NCI-H146 treated with DMSO at 0.1 percent for 48 hours (cell line): ENCODE data around the gene PTPRA.

Experiments
- DNase-seq: peaks from one replicate; lab custom pipeline; 2025; ENCODE audit not compliant: unreplicated experiment; lab: John Stamatoyannopoulos, UW

Gene PTPRA

DNA sequence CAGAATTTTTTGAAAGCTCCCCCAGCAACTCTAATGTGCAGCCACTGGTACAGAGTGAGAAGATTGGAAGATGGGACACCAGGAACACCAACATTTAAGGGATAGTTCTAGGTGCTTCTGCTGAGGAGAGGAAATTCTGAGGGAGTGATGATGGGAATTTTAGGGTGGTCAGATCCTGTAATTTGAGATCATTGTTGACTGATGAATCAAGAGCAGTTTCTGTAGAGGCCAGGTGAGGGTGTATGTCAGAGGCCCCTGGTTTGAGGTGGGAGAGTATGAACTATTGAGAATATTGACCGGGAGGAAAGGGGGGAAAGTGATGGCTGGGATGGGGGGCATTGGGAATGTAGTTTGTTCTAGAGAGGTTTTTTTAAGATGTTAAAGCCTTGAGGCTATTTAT lies 47.2 kb downstream of the PTPRA start:
- no peak for DNase-seq

DNA sequence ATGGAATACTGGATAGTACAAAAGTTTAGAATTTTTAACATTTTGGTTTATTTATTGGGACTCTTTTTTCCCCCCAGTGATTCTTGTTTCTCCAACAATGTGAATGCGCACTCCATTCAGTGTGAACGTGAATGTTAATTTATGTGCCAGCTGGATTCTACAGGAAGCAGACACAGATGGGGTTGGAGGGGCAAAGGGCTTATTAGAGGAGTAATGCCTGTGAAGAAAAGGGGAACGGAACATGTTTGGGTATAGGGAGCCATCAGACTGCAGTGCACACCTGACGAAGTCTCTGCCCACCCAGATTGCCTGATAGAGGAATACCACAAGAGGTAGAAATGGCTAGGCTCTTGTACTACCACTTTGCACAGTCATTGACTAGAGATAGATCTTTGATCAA lies 48.2 kb downstream of the PTPRA start:
- DNase-seq, result no peak

DNA sequence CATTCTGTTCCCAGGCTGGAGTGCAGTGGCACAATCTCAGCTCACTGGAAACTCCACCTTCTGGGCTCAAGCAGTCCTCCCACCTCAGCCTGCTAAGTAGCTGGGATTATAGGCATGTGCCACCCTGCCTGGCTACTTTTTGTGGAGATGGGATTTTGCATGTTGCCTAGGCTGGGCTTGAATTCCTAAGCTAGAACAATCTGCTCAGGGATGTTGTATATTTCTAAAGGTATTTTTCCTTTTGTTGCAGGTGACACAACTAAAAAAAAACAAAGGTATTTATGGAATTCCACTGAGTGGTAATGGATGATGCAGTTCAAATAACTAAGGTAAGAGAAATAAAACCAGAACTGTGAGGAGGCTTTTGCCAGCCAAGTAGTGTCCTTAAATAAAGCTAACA lies 49.7 kb downstream of the PTPRA start:
- no peak for DNase-seq

DNA sequence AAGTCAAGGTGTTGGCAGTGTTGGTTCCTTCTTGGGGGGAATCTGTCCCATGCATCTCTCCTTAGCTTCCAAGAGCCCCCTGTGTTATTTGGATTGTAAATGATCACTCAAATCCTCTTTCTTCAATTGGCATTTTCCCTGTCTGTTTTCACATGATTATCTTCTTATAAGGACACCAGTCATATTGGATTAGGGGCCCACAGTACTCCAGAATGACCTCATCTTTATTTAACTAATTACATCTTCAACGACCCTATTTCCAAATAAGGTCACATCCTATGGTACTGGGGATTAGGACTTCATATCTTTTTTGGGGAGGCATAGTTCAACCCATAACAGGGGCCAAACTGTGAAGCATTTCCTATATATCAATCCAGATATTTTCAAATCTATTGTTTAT lies 57.3 kb downstream of the PTPRA start:
- no peak for DNase-seq

DNA sequence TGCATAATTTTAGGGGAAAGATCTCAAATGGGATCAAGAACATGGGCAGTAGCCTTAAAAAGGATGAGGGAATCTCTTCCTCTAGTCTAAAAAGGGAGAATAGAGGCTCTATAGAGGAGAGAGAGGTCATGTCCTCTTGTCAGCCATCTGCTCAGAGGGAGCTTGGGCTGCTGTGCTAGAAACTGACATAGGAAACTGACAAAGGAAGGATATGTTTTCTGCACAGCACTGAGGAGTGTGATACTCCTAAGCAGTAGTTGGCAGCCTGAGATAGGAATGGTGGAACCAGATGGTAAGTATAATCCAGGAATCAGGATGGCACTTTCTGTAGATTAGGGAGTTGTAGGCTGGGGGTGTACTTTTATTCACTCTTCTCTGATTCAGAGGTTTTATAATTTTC lies 59.2 kb downstream of the PTPRA start:
- no peak for DNase-seq

DNA sequence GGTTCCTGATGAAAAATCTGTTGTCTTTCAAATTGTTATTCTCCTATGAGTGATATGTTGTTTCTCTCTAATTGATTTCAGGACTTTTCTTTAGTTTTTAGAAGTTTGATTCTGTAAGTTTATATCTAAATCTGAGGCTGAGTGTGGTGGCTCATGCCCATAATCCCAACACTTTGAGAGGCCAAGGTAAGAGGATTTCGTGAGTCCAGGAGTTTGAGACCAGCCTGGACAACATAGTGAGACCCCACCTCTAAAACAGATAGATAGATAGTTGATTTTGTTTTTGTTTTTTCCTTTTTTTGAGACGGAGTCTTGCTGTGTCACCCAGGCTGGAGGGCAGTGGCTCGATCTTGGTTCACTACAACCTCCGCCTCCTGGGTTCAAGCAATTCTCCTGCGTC lies 64.6 kb downstream of the PTPRA start:
- DNase-seq, result no peak

DNA sequence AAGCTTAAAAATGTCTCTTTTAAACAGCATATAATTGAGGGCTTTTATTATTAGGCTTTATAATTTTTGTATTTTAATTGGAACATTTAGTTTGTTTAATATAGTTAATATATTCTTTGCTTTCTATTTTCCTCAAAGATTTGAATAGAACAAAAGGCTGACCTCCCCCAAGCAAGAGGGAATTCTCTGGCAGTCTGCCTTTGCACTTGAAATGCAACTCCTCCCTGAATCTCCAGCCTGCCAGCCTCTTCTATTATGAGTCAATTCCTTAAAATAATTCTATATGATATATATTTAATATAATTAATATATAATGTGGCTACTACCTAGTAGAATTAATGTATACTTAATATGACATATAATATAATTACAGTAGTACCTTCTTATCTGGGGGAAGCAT lies 69.2 kb downstream of the PTPRA start:
- no peak for DNase-seq

DNA sequence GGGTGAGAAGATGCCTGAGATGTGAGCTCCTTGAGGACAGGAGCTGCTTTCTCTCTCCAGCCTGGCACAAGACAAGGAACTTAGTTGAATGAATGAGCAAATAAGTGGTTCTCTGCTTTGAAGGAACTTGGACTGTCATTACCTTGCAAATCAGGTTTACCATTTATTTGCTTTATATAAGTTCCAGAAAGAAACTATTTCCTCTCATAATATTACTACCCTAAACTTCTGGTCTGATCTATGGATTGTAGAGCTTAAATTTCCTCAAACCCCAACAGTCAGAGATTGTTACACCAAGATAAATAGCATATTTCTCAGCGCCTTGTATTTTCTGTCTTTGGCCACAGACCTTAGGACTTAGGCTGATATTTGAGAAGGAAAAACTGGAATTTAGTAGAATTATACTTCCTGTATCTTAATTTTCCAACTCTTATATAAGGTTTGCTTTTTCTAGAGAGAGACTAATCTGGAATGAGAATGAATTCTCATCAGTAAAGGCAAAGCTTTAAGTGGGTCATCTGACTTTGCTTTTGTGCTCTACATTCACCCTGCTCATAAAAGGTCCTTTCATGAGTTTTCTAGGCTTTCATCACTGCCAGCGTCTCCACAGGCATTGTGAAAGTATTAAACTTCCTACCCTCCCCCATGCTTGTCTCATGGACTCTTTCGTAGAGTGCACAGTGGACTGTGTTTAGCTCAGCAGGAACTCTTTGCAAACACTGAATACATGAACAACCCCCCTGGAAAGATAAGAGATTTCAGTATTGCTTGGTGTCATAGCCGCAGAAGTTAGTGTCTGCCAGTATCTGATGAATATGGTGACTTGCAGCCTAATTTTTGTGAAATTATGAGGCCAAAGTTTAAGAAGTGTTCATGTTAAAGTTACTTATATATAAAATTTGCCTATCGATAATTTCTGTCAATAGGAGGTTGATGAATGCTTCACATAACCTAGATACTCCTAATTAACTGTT lies 74.0 kb downstream of the PTPRA start:
- peak; percentile 86 for DNase-seq

DNA sequence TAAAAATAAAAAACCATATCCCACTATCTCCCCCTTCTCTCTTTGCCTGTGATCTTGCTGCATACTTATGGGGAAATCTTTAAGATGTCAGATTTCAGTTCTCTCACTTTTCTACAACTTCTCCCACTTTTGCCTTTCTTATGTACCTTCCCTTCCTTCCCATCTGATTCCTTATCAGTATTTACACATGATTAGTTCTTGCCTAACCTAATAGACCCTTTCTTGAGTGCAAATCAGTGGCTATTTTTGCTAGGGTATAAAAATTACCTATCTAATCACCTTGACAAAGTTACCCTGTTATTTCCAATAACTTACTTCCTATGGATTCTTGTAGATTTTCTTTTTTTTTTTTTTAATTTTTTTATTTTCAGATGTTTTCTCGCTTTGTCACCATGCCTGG lies 75.7 kb downstream of the PTPRA start:
- no peak for DNase-seq

DNA sequence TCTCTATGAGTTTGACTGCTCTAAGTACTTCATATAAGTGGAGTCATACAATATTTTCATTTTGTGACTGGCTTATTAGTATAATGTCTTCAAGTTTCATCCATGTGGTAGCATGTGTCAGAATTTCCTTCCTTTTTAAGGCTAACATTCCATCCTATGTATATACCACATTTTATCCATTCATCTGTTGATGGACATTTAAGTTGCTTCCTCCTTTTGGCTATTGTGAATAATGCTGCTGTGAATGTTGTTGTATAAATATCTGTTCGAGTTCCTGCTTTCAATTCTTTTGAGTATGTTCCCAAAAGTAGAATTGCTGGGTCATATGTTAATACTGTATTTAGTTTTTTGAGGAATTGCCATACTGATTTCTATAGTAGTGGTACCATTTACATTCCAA lies 79.5 kb downstream of the PTPRA start:
- DNase-seq, result no peak

DNA sequence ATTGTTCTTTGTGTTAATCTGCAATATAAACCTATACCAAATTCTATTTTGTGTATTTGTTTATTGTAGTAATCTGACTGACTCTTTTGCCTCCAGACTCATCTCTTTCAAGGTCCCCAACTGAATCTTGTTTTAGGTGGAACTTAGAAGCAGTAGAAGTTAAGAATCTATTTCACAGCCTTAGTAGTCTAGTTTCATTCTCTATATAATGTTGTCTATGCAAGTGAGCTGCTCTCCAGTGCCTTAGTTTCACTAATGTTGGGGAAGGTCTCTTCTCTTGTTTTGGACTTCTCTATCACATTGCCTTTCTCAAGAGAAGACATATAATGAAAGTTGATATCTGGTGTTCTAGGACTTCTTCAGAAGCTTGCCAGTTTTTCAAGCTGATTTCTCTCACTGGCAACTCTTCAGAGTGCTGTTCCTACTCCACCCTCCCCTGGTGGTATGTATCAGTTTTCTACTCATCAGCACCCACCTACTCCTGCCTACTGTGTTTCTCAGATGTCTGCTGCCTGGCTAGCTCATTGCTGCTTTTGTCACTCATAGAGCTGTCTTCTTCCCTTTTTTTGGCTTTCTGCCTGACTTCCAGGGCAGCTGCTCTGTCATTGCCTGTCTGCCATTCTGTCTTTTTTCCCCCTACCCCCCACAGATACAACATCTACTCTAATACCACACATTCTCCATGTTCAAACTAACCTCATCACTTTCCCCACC lies 82.1 kb downstream of the PTPRA start:
- no peak for DNase-seq

DNA sequence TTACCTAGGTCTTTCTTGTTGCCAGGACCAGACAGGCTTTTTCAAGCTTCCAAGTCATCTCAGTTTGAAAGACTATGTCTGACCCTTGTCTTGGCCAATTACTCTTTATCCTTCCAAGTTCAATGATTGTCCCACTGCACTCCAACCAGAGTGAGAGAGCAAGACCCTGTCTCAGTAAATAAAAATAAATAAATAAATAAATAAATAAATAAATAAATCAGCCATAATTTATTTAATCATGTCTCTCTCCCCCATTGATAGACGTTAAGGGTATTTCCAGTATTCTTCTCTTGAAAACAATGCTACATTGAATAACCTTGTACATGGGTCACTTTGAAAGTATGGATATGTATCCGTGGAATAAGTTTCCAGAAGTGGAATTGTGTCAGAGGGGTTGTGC lies 83.2 kb downstream of the PTPRA start:
- no peak for DNase-seq

DNA sequence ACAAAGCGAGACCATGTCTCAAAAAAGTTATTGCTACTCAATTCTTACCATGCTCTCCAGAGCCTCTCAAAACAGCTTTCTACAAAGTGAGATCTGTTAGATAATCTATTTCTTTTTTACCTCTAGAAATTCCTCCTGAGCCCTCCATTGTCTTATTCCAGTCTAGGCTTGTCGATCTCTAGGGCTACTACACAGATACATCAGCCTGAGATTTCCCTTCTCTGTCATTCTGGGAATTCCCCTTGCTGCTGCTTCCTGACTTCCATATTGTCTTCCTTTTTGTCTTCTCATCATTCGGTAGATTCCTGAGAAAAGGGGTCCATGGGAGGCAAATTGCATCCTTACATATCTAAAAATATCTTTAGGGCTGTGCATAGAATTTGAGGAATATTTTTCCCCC lies 94.6 kb downstream of the PTPRA start:
- no peak for DNase-seq

DNA sequence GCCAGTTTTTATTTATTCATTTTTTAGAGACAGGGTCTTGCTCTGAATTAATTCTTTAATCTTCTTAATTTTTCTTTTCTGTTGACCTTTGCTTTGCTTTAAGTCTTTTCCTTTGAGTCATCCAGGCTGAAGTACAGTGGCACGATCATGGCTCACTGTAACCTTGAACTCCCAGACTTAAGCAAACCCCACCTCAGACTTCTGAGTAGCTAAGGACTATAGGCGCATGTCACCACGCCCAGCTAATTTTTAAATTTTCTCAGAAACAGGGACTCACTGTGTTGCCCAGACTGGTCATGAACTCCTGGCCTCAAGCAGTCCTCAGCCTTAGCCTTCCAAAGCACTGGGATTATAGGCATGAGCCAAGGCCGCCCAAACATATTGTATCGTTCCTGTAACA lies 98.8 kb downstream of the PTPRA start:
- no peak for DNase-seq

DNA sequence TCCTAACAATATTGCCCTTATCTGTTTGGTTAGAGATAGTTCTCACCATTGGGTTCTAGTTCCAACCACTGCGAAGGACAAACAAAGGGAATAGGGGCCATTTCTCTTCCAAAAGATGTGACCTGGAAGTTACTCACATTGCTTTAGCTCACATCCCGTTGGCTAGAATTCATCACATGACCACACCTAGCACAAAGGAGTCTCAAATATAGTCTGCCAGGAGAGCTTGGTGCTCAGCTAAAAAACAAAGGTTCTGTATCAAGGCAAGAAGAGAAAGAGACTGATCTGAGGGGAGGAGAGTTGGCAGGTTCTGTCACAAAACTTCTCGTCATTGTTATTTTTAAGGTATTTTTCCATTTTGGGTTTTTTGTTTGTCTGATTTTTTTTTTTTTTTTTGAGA lies 100.3 kb downstream of the PTPRA start:
- DNase-seq, result no peak

DNA sequence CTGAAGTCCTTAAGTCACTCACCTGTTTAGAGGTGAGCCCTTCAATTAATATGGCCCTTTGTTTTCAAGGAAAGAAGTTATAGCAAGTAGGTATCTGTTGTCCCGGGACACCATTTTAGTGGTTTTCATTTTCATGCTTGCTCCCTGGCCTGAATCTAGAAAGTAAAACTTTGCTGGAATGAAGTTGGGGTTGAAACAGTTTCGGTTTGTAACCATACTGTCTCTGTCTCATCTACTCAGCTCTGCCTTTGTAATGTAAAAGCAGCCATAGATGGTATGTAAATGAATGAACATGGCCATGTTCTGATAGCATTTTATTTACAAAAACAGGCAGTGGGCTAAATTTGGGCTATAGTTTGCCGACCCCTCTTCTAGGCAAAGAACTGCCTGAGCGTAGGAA lies 105.2 kb downstream of the PTPRA start:
- DNase-seq, result no peak

DNA sequence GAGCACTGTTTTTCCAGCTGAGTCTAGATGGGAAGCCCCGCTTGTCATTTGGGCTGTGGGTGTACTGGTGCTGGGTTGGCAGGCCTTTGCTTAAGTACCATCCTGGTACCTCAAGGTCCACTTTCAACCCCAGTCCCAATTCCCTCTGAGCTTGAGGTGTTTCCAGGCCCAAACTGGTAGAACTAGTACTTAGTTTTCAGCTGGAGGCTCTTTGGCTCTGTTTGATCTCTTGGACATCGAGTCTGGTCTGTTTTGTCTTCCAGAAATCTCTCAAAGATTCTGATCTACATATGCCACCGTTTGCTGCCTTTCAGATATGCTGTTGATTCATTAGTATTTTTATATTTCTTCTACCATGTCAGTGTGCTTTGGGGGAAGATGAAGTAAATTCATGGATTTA lies 108.4 kb downstream of the PTPRA start:
- DNase-seq, result no peak

DNA sequence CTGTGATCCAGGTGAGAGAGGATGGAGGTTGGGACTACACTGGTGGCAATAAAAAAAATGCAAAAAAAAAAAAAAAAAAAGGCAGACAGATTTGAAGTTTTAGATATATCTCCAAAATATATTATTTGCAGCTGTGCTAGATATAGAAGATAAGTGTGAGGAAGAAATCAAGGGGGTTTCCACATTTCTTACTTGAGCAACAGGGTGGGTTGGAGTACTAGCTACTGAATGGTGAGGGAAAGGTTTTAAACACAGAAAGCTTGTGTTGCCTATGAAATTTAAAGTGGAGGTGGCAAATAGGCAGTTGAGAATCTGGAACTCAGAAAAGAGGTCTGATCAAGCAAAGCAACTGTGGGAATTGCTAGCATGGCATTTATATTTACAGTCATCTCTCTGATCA lies 110.2 kb downstream of the PTPRA start:
- no peak for DNase-seq

DNA sequence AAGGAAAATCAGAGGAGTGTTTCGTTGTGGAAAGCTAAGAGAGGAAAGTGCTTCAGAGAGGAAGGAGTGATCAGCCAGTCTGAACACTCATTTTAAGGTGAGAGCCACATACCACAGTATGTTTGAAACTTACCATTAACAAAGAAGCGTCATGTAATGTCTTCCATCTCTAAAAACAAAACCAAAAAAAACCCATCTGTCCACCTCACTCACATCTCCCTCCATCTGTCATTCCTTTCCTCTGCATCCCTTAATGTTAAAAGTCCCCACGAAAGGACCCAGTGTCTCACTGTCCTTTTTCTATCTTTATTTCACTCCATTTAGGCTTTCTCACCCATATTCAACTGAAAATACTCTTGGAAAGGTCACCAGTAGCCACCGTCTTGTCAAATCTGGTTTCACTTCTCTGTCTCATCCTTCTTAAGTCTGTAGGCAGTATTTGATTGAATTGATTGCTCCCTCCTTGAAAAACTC lies 110.8 kb downstream of the PTPRA start:
- no peak for DNase-seq

DNA sequence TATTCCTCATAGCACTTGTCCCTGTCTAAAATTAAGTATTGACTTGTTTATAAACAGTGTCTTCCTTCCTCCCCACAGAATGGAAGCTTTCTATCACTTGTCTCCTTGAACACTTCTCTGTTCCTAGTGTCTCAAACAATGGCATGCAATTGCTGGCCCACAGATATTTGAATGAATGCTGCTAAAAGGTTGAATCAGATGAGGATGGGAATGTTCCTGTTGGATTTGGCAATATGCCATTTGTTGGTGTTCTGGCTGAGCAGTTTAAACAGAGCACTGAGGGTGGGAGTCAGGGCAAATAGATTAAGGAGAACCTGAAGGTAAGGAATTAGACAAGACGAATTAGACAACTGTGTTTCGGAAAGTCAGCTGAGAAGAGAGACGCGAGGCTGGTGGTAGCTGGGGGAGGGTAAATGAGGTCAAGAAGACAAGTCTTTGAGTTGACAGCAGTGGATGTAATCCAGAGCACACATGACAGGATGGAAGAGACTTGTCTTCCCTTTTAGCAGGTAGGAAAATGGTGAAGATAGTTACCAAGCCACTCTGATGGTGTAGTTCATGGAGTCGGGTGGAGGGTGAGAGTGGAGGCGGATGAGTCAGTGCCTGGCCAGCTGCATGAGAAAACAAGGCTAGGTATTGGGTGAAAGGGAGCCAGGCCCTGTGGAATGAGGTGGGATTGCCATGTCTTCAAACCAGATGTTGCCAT lies 111.8 kb downstream of the PTPRA start:
- DNase-seq, result no peak

DNA sequence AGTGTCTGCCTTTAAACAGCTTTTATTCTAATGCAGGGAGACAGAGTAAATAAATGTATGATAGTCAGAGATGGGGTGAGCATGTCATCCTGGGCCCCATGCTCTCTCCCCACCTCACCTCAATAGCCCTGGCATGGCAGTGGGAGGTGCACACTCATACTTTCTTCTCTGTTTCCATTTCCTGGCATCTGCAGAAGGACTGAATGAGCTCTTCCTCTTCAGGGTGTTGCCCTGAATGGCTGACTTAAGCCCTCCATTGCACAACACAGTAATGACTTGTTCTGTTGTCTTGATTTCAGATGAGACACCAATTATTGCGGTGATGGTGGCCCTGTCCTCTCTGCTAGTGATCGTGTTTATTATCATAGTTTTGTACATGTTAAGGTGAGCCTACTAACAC lies 113.2 kb downstream of the PTPRA start:
- DNase-seq, result no peak

DNA sequence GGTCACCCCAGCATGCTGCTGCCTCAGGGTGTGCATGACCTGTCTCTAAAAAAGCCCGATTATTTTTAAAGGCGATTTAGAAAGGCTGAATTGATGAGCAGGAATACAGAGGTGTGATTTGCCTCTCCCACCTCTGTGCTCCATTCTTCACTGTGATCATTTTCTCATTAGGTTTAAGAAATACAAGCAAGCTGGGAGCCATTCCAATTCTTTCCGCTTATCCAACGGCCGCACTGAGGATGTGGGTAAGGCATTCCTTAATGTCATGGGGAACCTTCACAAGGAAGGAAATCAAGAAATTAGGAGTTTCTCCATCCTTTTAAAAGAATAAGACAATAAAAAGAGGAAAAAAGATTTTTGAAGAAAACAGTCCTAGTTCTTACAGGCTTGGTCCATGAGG lies 114.6 kb downstream of the PTPRA start:
- no peak for DNase-seq
